Lower leg skin (tissue), 4 donors: Measurements from ENCODE around the gene NES. TPM values are rescaled to one million over a fixed set of nuclear protein-coding genes. Genes with fewer than 3 reads are reported as not detected.

ENCODE experiments used
- DNase-seq, 2 donors: peaks; one replicate each; pipeline ENCODE4 v3.0.0-alpha.2; 2019; ENCODE audit warnings: low spot score in 2 of 2
- H3K4me3 ChIP-seq: fragments of 200-600 bp; sonication (generic); 2 replicates; pipeline ENCODE4 v1.5.1; 2017; ENCODE audit warnings: mild to moderate bottlenecking, low read depth; ENCODE audit not compliant: poor library complexity, severe bottlenecking
- POLR2A ChIP-seq, 2 donors: fragments of 450-650 bp; IDR thresholded peaks; one replicate each; pipeline ENCODE4 v1.6.1; 2016 to 2017; ENCODE audit warnings: antibody characterized with exemption in 2 of 2, mild to moderate bottlenecking in 1 of 2, moderate library complexity in 1 of 2
- WGBS, 2 donors: methylation state at CpG; one replicate each; pipeline ENCODE4 v1.1.5; 2018; 5-methylcytosine and 5-hydroxymethylcytosine counted together
- intact Hi-C: fragments of 100-400 bp; cut with DNase I; formaldehyde crosslinking; loops from one replicate; pipeline ENCODE4 v1.15.0; 2023; ENCODE audit warnings: low total_unique reads
- total RNA-seq, 4 donors: library from RNA; depleted of rRNA; stranded (reverse); fragments of >200 nt; gene quantifications; one replicate each; pipeline ENCODE4 v1.1.0, GENCODE V29; 2016
- TF ChIP-seq, protein P1 (sequence below), 3 donors: fragments of 450-650 bp; IDR thresholded peaks; one replicate each; pipeline ENCODE4 v1.5.1; 2016; ENCODE audit warnings: antibody characterized with exemption in 3 of 3, mild to moderate bottlenecking in 3 of 3, moderate library complexity in 2 of 3

Gene NES
- total RNA-seq, 4 donors from 2014 or later = 2.4 to 8.9 (median 5.0) TPM

DNA sequence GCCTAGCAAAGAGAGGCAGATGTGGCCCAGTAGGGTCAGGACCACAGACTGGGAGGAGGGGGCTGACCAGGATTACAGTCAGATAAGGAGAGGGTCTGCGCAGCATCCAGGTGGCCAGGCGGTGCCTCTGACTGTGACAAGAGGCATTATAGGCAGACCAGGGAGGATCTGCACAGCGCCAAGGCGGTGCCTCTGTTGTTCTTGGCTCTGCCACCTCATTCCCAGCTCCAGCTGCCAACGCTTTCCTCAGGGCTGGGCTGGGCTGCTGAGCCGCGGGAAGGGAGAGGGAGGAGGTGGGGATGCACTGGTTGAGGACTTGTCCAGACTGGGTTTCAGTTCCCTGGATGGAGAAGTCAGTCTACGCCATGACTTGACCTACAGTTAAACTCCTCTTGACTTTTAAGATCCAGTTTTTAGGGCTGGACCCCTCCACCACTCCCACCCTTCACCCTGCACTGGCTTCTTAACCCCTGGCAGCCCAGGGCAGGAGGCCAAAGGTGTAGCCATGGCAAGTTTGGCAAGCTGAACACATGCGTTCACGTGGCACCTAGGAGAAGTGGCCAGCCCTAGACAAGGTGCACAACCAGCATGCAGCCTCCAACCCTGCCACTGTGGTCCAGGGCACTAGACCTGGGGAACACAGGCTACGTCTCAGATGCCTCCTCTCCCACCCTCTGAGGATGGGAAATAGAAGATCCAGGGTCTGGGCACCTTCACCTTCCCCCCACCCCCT, 32.7 kb upstream of the NES start:
- 23 to 29% methylated on average over 11 of the region's 11 CpGs for WGBS, 2 donors
- TF ChIP-seq, protein P1, sequence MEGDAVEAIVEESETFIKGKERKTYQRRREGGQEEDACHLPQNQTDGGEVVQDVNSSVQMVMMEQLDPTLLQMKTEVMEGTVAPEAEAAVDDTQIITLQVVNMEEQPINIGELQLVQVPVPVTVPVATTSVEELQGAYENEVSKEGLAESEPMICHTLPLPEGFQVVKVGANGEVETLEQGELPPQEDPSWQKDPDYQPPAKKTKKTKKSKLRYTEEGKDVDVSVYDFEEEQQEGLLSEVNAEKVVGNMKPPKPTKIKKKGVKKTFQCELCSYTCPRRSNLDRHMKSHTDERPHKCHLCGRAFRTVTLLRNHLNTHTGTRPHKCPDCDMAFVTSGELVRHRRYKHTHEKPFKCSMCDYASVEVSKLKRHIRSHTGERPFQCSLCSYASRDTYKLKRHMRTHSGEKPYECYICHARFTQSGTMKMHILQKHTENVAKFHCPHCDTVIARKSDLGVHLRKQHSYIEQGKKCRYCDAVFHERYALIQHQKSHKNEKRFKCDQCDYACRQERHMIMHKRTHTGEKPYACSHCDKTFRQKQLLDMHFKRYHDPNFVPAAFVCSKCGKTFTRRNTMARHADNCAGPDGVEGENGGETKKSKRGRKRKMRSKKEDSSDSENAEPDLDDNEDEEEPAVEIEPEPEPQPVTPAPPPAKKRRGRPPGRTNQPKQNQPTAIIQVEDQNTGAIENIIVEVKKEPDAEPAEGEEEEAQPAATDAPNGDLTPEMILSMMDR (IDR thresholded peaks at IDR 0.05) = no peak
- TF ChIP-seq POLR2A (IDR thresholded peaks at IDR 0.05) = no peak
- no peak overlapping the region for H3K4me3 ChIP-seq
- DNase-seq = peak; percentile 67 to 92
- intact Hi-C loops = no loop called here

DNA sequence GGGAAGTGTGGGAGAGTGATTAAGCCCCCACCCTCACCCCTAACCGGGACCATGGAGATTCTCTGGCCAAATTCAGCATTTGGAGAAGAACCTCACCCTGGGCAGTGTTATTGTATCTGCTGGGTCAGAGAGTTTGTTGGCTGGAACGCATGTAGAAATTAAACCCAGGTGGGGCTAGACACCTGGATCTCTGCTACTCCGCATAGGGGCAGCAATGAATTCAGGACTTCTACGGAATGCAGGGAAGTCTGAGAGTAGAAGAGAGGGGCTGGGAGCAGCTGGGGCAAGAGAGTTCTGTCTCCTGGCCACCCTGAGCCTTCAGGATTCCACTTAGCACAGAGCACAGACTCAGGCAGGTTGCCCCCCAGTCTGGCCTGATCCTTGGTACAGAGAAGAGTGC, 31.8 kb upstream of the NES start:
- no peak for TF ChIP-seq POLR2A (IDR thresholded peaks at IDR 0.05)
- TF ChIP-seq, protein P1 (IDR thresholded peaks at IDR 0.05) = no peak
- intact Hi-C loops = no loop called here
- DNase-seq = peak in 1 of 2 donors; percentile 72
- H3K4me3 ChIP-seq = no peak overlapping the region
- 33 to 45% methylated on average over 4 of the region's 4 CpGs for WGBS, 2 donors

DNA sequence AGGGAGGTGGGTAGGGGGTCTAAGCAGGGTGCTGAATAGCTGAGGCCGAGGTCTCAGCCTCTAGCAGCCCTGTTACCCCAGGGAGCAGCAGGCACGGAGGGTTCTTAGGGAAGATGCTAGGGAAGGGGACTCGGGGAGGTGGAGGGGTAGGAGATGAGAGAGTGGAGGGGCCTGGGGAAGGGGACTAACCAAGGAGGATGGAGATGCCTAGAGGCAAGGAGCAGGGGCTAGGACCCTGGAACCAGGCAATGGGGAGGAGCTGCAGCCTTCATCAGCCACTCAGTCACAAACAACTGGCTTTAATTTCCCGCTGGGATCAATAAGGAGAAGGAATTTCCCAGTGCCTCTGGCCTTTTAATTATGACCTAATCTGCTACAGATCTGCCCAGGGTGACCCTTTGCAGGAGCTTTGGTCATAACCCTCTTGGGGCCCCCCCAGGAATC, 31.0 kb upstream of the NES start:
- WGBS, 2 donors = 37% methylated on average over 4 of the region's 4 CpGs
- no peak overlapping the region for H3K4me3 ChIP-seq
- DNase-seq = no peak
- TF ChIP-seq, protein P1 (IDR thresholded peaks at IDR 0.05) = no peak
- no peak for TF ChIP-seq POLR2A (IDR thresholded peaks at IDR 0.05)
- intact Hi-C loops = no loop called here

DNA sequence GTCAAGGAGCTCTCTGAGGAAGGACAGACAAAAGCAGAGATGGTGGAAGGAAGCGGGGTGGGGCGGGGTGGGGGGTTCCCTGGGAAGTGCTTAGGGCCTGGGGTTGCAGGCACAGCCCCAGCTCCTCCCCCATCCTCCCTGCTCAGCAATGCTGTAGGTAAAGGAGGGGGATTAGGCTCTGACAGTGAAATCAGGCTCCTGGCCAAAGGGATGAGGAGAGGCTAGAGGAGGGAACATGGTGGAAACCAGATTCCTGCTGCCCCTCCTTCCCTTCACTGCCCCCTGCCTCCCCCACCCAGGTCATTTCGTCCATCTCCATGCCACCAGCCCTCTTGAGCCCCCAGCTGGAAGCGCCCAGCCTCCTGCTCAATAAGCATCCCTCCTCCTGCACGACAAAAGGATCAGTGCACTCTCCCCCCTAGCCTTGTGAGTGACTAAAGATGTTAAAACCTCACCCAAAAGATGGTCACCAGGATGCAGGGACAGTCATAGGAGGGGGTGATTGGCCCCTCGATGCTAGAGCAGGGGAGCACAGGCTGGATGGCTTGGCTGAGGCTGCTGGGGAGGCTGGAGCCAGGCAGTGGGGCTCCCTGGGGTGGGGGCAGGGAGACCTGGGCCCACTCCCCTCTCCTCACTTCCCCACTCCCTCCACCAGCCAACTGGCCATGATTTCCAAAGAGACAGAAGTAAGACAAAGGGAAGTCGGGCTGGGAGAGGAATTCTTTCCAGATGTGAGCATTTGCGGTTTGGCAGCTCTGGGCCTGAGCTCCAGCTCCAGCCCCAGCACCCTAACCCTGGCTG, 30.4 kb upstream of the NES start:
- WGBS, 2 donors = 50 to 51% methylated on average over 8 of the region's 8 CpGs
- DNase-seq = no peak

DNA sequence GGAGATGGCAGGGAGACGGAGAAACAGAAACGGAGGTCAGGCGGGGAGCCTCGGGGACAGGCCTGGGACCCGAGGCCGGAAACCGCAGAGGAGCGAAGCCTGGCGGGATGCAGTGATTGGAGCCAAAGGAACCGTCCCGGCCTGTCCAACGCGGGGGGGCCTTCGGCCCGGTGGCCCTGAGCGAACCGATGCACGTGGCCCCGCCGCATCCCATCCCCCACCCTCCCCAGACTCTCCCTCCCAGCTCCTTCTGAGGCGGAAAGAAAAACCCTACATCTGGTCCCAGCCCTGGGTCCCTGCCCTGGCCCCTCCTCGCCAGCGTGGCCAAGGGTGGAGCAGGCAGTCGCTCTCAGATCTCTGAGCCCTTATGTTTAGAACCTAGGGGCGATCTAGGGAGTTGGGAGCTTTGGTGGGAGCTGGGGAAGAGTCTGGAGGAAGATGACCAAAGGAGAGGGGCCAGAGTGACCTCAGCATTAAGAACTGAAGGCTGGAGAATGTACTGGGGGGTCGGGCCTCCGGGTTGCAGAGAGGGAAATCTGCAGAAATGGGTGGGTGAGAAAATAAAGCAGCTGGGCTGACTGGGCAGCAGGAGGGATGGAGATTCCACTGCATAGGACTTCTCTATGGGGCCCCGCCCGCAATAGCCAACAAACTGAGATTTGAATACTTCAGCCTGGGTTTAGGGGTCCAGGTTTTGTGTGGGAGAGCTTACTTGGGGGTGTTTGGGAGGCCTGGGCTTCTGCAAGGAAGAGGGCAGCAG, 29.6 kb upstream of the NES start:
- no peak overlapping the region for H3K4me3 ChIP-seq
- TF ChIP-seq, protein P1 (IDR thresholded peaks at IDR 0.05) = no peak
- no peak for TF ChIP-seq POLR2A (IDR thresholded peaks at IDR 0.05)
- WGBS, 2 donors = 4 to 6% methylated on average over 24 to 26 of the region's 29 CpGs
- intact Hi-C loops = no loop called here
- DNase-seq = peak; percentile 51 to 94

More for the DNA sequence above, 30.4 kb upstream of the NES start:
- H3K4me3 ChIP-seq = no peak overlapping the region
- TF ChIP-seq, protein P1 (IDR thresholded peaks at IDR 0.05) = no peak
- no peak for TF ChIP-seq POLR2A (IDR thresholded peaks at IDR 0.05)
- intact Hi-C loops = no loop called here
